ENCODE data around the gene LPP.

DNA sequence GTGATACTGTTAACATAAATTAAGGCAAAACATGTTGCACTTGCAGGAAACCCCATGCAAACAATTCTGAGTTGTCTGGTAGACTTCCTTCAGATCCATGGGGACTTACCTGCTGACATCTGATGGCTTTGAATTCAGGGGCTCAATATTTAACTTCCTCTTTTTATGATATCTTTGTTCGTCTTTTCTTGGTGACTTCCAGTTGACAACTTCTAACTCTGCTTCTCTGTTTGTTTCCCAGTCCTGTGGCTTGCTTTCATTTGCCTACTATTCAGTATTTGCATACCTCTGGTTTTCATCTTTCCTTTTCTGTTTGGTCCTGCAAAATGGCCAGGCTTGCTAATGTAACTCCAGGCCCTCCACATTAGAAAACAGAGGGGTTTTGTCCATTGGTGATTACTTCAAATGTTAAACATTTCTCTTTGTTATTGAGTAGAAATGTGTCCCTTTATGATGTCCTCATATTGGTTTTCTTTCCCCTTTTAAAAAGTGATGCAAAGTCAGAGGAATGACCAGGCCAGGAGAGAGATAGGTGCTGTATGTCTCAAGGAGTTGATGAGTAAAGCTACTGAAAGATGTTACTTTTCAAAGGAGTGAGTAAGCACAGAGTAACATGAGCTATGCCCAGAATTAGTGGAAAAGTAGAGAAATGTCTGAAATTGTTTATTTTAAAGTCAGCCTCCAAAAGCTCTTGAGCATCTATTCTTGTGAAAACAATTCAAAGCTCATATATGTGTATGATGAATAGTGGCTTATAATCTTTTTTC, 335.9 kb downstream of the LPP start:
- TF ChIP-seq POLR2A (IDR thresholded peaks at IDR 0.05; ENCODE audit: borderline replicate concordance, extremely low read depth, insufficient read depth, insufficient read length) (no peak), RAD21 (IDR thresholded peaks at IDR 0.05; ENCODE audit: low read depth) (no peak), EZH2phosphoT487 (IDR thresholded peaks at IDR 0.05; ENCODE audit: borderline replicate concordance) (no peak), POLR2AphosphoS5 (IDR thresholded peaks at IDR 0.05; ENCODE audit: low read depth, low read length) (no peak), ZNF274 (IDR thresholded peaks at IDR 0.05; ENCODE audit: low read depth, low read length) (no peak), TCF7L2 (IDR thresholded peaks at IDR 0.05; ENCODE audit: borderline replicate concordance, extremely low read depth, insufficient read depth, insufficient read length) (no peak), MAX (IDR thresholded peaks at IDR 0.05) (no peak), ZFX (IDR thresholded peaks at IDR 0.05) (no peak), JUND (IDR thresholded peaks at IDR 0.05) (no peak), EGR1 (IDR thresholded peaks at IDR 0.05; ENCODE audit: low read depth) (no peak)
- TF ChIP-seq, protein P1, sequence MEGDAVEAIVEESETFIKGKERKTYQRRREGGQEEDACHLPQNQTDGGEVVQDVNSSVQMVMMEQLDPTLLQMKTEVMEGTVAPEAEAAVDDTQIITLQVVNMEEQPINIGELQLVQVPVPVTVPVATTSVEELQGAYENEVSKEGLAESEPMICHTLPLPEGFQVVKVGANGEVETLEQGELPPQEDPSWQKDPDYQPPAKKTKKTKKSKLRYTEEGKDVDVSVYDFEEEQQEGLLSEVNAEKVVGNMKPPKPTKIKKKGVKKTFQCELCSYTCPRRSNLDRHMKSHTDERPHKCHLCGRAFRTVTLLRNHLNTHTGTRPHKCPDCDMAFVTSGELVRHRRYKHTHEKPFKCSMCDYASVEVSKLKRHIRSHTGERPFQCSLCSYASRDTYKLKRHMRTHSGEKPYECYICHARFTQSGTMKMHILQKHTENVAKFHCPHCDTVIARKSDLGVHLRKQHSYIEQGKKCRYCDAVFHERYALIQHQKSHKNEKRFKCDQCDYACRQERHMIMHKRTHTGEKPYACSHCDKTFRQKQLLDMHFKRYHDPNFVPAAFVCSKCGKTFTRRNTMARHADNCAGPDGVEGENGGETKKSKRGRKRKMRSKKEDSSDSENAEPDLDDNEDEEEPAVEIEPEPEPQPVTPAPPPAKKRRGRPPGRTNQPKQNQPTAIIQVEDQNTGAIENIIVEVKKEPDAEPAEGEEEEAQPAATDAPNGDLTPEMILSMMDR (IDR thresholded peaks at IDR 0.05 in 2 of 3, conservative IDR thresholded peaks at IDR 0.05 in 1 of 3; ENCODE audit: borderline replicate concordance in 1 of 3, insufficient read depth in 1 of 3, low read depth in 2 of 3, low read length in 2 of 3) = no peak
